HT-29 (cell line): ENCODE data around the gene COASY. TPM values are rescaled to one million over a fixed set of nuclear protein-coding genes. Genes with fewer than 3 reads are reported as not detected.
"Not testable (repeated sequence)": the region's sequence is repeated elsewhere in the genome, so short reads cannot be mapped to it uniquely, and the experiment has no call there.

Experiments used
- DNase-seq: peaks from one replicate; pipeline ENCODE4 v3.0.0-alpha.2; 2015; ENCODE audit warnings: low spot score
- total RNA-seq: library from RNA; depleted of rRNA; stranded (reverse); fragments of >200 nt; shearing (Covaris generic); gene quantifications from 2 replicates; pipeline ENCODE4 v1.2.3, GENCODE V29; 2014

The COASY gene
- total RNA-seq, 1 experiment from 2014 or later: 103 TPM

GRCh38 chr17:42552736-42553135 lies 9.2 kb upstream of the COASY start, which contains the start of gene HSD17B1:
Gene HSD17B1, plus strand, starts transcription at chr17:42552923. Its CDS starts 11 bp downstream, at chr17:42552934.
- DNase-seq: not testable (repeated sequence)

GRCh38 chr17:42553161-42553818 lies 8.7 kb upstream of the COASY start:
- no peak for DNase-seq

- peak; percentile 17 for DNase-seq
Measured at GRCh38 chr17:42553866-42554249, 8.1 kb upstream of the COASY start.

GRCh38 chr17:42554250-42555121 lies 7.5 kb upstream of the COASY start:
- DNase-seq: peak; percentile 66

GRCh38 chr17:42555122-42555622 lies 6.8 kb upstream of the COASY start:
- no peak for DNase-seq

GRCh38 chr17:42555961-42556617 lies 5.9 kb upstream of the COASY start:
- not testable (repeated sequence) for DNase-seq

GRCh38 chr17:42559075-42559474 lies 2.9 kb upstream of the COASY start:
- no peak for DNase-seq

- DNase-seq: no peak
Measured at GRCh38 chr17:42560246-42560645, 1.7 kb upstream of the COASY start.

GRCh38 chr17:42562388-42563142 lies 617 bp downstream of the COASY start:
- DNase-seq: peak; percentile 32

- DNase-seq: peak; percentile 13
Measured at GRCh38 chr17:42563143-42563509, 1.2 kb downstream of the COASY start.

- peak; percentile 78 for DNase-seq
Measured at GRCh38 chr17:42563543-42563942, 1.6 kb downstream of the COASY start.

- no peak for DNase-seq
Measured at GRCh38 chr17:42563950-42564349, 2.0 kb downstream of the COASY start.

GRCh38 chr17:42564815-42565522 lies 3.0 kb downstream of the COASY start:
- DNase-seq: no peak

GRCh38 chr17:42565523-42566214 lies 3.7 kb downstream of the COASY start:
- no peak for DNase-seq

- no peak for DNase-seq
Measured at GRCh38 chr17:42566215-42566882, 4.4 kb downstream of the COASY start.

- peak; percentile 96 for DNase-seq
Measured at GRCh38 chr17:42566883-42567573, 5.1 kb downstream of the COASY start, which contains the start of gene MLX. Gene MLX, plus strand, starts transcription at chr17:42567100. Its CDS starts 25 bp downstream, at chr17:42567125.

- no peak for DNase-seq
Measured at GRCh38 chr17:42568341-42569111, 6.6 kb downstream of the COASY start.
